Measurements from ENCODE around the gene GPR146. TPM values are rescaled to one million over a fixed set of nuclear protein-coding genes. Genes with fewer than 3 reads are reported as not detected.

GPR146 gene
- total and polyA plus RNA-seq, 8 donors = 2.0 to 14.6 (median 7.9) TPM

GRCh38 chr7:1017586-1018333 lies 26.6 kb upstream of the GPR146 start:
- TF ChIP-seq POLR2AphosphoS5 (IDR thresholded peaks at IDR 0.05) (no peak), POLR2A (IDR thresholded peaks at IDR 0.05) (no peak)
- H3K27ac ChIP-seq = no peak overlapping the region
- peaks cover 0 to 24% (median 0%) of the 10 kb centered on the region in 4 donors for H3K4me1 ChIP-seq
- intact Hi-C loops (cut with DNase I; ENCODE audit: low total_unique reads) = no loop called here
- 92 to 96% (median 93%) methylated on average over 34 of the region's 34 CpGs for WGBS, 5 donors
- H3K27me3 ChIP-seq = no peaks in the 10 kb centered on the region
- peaks cover 3 to 55% (median 31%) of the 10 kb centered on the region in 4 donors for H3K36me3 ChIP-seq
- DNase-seq = no peak
- H3K4me3 ChIP-seq = no peak overlapping the region
- no peaks in the 10 kb centered on the region for H3K9me3 ChIP-seq

- Histone ChIP-seq H3K36me3 (peaks cover 3 to 60% (median 32%) of the 10 kb centered on the region in 4 donors), H3K4me3 (no peak overlapping the region), H3K4me1 (peaks cover 0 to 29% (median 0%) of the 10 kb centered on the region in 4 donors), H3K27me3 (no peaks in the 10 kb centered on the region), H3K9me3 (no peaks in the 10 kb centered on the region), H3K27ac (no peak overlapping the region)
- WGBS, 5 donors = 84 to 92% (median 91%) methylated on average over 13 of the region's 13 CpGs
- intact Hi-C loops (cut with DNase I; ENCODE audit: low total_unique reads) = no loop called here
- no peak for DNase-seq
- TF ChIP-seq EP300 (IDR thresholded peaks at IDR 0.05) (no peak), POLR2AphosphoS5 (IDR thresholded peaks at IDR 0.05) (no peak), POLR2A (IDR thresholded peaks at IDR 0.05) (no peak), CTCF (IDR thresholded peaks at IDR 0.05) (no peak)
Measured at GRCh38 chr7:1018334-1018695, 26.0 kb upstream of the GPR146 start.

GRCh38 chr7:1019255-1019785 lies 25.0 kb upstream of the GPR146 start:
- Histone ChIP-seq H3K9me3 (no peaks in the 10 kb centered on the region), H3K36me3 (peaks cover 3 to 61% (median 32%) of the 10 kb centered on the region in 4 donors), H3K27ac (no peak overlapping the region), H3K4me3 (no peak overlapping the region), H3K27me3 (no peaks in the 10 kb centered on the region), H3K4me1 (peaks cover 0 to 28% (median 4%) of the 10 kb centered on the region in 4 donors)
- DNase-seq = no peak
- no peak for TF ChIP-seq POLR2A (IDR thresholded peaks at IDR 0.05)
- 72 to 87% (median 81%) methylated on average over 7 to 14 of the region's 14 CpGs for WGBS, 5 donors
- intact Hi-C loops (cut with DNase I; ENCODE audit: low total_unique reads) = no loop called here

GRCh38 chr7:1019789-1020610 lies 24.3 kb upstream of the GPR146 start:
- intact Hi-C loops (cut with DNase I; ENCODE audit: low total_unique reads) = no loop called here
- H3K27ac ChIP-seq = no peak overlapping the region
- no peak overlapping the region for H3K4me3 ChIP-seq
- DNase-seq = no peak
- 91 to 94% (median 93%) methylated on average over 30 to 42 of the region's 42 CpGs for WGBS, 5 donors
- H3K27me3 ChIP-seq = no peaks in the 10 kb centered on the region
- H3K36me3 ChIP-seq = peaks cover 3 to 68% (median 34%) of the 10 kb centered on the region in 4 donors
- H3K4me1 ChIP-seq = peaks cover 0 to 26% (median 9%) of the 10 kb centered on the region in 4 donors
- TF ChIP-seq EP300 (IDR thresholded peaks at IDR 0.05) = no peak
- TF ChIP-seq POLR2AphosphoS5 (IDR thresholded peaks at IDR 0.05) = no peak
- no peak for TF ChIP-seq POLR2A (IDR thresholded peaks at IDR 0.05)
- H3K9me3 ChIP-seq = no peaks in the 10 kb centered on the region

- H3K36me3 ChIP-seq = peaks cover 4 to 76% (median 42%) of the 10 kb centered on the region in 4 donors
- peaks cover 0 to 24% (median 14%) of the 10 kb centered on the region in 4 donors for H3K4me1 ChIP-seq
- DNase-seq = no peak
- WGBS, 5 donors = 78 to 100% (median 81%) methylated on average over 2 to 7 of the region's 7 CpGs
- TF ChIP-seq CTCF (IDR thresholded peaks at IDR 0.05) (peak in 3 of 7 experiments; percentile 8 to 36 (median 22)), EP300 (IDR thresholded peaks at IDR 0.05) (no peak)
- intact Hi-C loops (cut with DNase I; ENCODE audit: low total_unique reads) = no loop called here
- H3K4me3 ChIP-seq = no peak overlapping the region
- H3K27ac ChIP-seq = no peak overlapping the region
- H3K27me3 ChIP-seq = no peaks in the 10 kb centered on the region
- H3K9me3 ChIP-seq = no peaks in the 10 kb centered on the region
Measured at GRCh38 chr7:1020849-1021251, 23.5 kb upstream of the GPR146 start.

All from stomach (tissue), 9 donors.